Jurkat, Clone E6-1 (cell line): Measurements from ENCODE around the gene FBXO21.

Experiments
- DNase-seq: peaks from one replicate; pipeline ENCODE4 v3.0.0-alpha.2; 2011; ENCODE audit warnings: low read depth, low spot score
- H3K4me3 ChIP-seq: 2 replicates; pipeline ENCODE4 v1.5.1; 2011; ENCODE audit warnings: mild to moderate bottlenecking, low read length, control low read depth, moderate library complexity

Gene FBXO21

DNA sequence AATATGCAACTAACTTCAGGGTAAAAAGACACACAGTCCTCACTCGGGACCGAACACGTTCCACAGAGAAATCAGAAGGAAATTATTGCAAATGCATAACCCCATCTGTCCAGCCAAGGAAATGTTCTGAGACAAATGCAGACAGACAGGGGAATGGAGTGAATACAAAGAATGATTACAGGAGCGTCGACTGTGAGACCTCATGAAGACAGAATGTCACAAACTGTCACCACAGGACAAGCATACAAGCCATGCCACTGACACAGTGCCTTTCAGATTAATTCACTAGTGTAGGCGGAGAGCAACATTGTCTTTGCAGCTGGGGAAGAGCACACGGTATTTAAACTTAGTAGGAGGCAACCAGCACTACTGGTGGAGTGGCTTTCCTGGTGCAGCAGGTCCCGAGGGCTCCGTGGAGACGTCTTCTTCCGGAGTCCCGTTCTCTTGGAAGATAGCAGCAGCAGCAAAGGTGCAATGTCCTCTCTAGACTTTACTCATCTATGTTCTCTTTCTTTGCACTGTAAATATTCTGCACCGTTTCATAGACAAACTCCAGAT lies 44.6 kb downstream of the FBXO21 start:
- no peak for DNase-seq
- H3K4me3 ChIP-seq: no peak overlapping the region

DNA sequence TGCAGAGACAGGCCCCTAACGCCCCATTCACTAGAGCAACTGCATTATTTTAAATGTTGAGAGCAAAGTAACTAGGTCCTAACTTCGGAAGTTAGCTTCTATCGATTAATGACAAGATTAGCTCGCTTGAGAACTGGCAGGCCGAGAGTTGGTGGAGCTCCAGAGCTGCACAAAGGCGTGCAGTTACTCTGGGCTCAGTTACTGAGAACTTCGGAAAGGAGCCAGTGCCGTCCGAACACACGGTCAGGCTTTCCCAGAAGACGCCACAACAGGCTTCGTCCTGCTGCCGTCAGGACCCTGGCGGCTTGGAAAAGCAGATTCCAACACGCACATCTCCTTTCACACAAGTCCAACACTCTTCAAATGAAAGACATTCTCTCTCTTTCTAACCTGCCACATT lies 45.7 kb downstream of the FBXO21 start:
- DNase-seq: no peak
- H3K4me3 ChIP-seq: no peak overlapping the region

- no peak for DNase-seq
- no peak overlapping the region for H3K4me3 ChIP-seq
These were observed 47.2 kb downstream of the FBXO21 start for GRCh38 chr12:117143008-117143532.

DNA sequence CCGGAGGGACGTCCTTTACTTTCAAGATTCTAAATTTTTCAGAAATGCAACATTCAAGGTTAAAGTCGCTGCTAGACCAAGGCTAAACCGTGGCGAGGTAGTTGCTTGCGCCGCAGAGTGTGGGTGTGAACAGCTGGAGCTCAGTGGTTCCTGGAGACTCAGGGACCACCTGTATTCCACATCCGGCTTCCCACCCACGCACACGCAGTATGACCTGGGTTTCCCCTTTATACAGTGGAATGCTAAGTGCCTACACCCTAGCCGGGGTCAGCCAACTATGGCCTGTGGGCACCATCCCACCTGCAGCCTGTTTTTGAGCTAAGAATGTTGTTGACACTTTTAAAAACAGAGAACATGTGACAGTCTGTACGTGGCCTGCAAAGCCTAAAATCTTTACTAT lies 48.2 kb downstream of the FBXO21 start:
- DNase-seq: no peak
- no peak overlapping the region for H3K4me3 ChIP-seq

DNA sequence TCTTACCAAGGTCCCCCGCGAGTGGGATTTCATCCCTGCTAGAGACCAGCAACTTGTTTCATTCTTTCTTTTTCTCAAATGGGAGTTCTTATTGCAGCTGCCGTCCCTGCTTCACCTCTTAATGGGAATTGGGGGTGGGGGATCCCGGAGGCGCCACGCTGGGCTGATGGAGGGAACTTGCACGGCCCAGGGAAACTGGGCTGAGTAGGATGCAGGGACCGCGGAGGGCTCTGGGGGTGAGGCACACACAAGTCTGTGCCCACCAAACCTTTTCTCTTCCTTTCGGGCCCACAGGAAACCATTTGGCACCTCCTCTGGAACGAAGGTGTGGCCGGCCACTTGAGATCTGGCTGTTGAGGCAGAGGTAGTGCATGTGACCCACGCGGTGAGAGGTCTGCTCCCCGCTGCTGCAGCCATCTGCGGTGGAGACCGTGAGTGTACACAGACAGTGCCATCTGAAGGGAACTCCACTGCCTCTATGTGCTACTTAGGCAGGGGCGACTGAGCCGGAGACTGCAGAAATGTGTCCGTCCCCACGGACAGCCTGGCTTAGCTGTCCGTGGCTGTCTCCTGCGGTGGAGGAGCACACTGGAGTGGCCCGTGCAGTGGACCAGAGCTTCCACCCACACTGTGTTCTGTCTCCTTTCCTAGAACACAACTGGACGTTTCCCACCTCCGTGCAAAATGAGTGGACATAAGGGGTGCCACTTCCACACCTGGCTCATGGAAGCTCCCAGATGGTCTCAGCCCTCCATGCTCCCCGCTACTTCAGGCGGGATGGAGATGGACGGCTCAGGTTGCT lies 49.0 kb downstream of the FBXO21 start:
- H3K4me3 ChIP-seq: no peak overlapping the region
- no peak for DNase-seq

DNA sequence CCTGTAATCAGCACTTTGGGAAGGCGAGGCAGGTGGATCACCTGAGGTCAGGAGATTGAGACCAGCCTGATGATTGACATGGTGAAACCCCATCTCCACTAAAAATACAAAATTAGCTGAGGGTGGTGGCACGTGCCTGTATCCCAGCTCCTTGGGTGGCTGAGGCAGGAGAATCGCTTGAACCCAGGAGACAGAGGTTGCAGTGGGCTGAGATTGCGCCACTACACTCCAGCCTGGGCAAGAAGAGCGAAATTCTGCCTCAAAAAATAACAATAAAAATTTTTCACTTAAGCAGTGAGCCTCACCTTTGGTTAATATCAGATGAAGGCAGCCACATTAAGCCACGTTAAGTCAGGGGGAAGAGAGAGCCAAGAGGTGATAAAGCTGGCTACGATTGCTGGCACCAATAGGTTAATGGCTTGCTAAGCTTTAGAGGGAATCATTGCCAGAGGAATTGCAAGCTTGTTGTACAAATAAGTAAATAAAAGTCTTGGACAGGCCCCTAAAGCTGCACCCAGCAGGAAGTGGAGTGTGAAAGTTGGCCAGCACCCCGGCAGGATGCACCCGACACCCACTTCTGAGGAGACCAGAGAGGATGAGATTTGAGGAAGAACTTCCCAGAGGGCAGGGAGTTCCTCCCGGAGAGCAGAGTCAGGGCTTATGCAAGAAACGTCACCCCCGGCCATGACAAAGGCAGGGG lies 49.7 kb downstream of the FBXO21 start:
- H3K4me3 ChIP-seq: no peak overlapping the region
- DNase-seq: no peak

DNA sequence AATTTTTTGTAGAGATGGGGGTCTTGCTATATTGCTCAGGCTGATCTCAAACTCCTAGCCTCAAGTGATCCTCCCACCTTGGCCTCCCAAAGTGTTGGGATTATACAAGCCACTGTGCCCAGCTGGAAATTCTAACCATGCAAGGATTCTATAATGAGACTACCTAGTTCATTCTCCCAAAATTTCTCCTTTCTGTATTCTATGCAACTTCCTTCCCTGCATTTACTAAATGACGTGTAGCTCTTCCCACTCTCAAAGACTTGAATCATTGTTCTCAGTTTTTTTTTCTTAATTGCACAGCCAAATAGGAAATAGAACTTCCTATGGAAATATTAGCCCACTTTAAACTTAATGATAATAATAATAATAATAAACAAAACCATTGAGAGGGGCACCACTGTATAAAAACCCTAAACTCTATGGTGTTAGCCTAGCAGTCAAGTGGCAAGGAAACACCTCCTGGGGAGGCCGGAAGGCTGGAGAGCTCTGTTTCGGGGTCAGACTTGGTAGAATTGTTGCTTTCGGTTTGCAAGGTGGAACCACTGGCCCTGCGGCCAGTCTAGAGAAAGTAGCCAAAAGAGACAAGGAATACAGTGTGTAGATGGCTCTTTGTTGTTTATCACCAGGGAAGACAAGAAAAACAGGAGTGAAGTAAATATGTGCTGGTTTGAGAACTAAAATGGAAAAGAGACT lies 51.1 kb downstream of the FBXO21 start:
- H3K4me3 ChIP-seq: no peak overlapping the region
- no peak for DNase-seq

- H3K4me3 ChIP-seq: no peak overlapping the region
- DNase-seq: no peak
These were observed 55.5 kb downstream of the FBXO21 start for GRCh38 chr12:117134721-117135120.

GRCh38 chr12:117134059-117134458 lies 56.2 kb downstream of the FBXO21 start:
- DNase-seq: peak; percentile 78
- peak overlapping the region; percentile 13 for H3K4me3 ChIP-seq

- no peak for DNase-seq
- no peak overlapping the region for H3K4me3 ChIP-seq
These were observed 59.5 kb downstream of the FBXO21 start for GRCh38 chr12:117130801-117131200.

- H3K4me3 ChIP-seq: no peak overlapping the region
These were observed 60.9 kb downstream of the FBXO21 start for GRCh38 chr12:117129391-117129790.

GRCh38 chr12:117127933-117128823 lies 62.1 kb downstream of the FBXO21 start:
- no peak overlapping the region for H3K4me3 ChIP-seq
- no peak for DNase-seq

More at GRCh38 chr12:117129391-117129790, 60.9 kb downstream of the FBXO21 start:
- no peak for DNase-seq

DNA sequence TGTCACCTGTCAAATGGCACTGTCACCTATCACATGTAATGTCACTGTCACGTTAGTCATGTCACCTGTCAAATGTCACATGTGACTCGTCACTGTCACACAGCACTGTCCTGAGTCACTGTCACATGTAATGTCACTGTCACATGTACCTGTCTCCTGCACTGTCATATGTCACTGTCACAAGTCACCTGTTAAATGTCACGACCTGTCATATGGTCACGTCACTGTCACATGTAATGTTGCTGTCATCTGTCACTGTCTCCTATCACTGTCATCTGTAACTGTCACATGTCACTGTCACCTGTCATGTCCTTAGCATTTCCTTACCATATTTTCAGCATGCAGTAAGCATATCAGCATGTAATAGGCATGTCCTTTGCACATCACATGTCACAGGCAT lies 63.9 kb downstream of the FBXO21 start:
- H3K4me3 ChIP-seq: no peak overlapping the region
- DNase-seq: no peak

DNA sequence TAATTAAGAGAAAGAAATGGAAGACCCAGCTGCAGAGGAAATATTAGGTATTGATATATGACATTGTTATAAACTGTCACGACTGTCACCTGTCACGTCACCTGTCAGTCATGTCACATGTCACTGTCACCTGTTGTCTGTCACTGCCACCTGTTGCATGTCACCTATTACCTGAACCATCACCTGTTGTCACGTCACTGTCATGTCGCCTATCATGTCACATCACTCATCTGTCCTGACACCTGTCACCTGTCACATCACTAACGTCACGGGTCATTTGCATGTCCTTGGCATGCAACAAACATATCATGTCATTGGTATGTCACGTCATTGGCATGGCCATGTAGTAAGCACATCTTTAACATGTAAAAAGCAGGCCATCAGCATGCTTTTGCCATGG lies 64.5 kb downstream of the FBXO21 start:
- DNase-seq: no peak
- no peak overlapping the region for H3K4me3 ChIP-seq

- H3K4me3 ChIP-seq: no peak overlapping the region
- no peak for DNase-seq
These were observed 65.0 kb downstream of the FBXO21 start for GRCh38 chr12:117125272-117125613.

DNA sequence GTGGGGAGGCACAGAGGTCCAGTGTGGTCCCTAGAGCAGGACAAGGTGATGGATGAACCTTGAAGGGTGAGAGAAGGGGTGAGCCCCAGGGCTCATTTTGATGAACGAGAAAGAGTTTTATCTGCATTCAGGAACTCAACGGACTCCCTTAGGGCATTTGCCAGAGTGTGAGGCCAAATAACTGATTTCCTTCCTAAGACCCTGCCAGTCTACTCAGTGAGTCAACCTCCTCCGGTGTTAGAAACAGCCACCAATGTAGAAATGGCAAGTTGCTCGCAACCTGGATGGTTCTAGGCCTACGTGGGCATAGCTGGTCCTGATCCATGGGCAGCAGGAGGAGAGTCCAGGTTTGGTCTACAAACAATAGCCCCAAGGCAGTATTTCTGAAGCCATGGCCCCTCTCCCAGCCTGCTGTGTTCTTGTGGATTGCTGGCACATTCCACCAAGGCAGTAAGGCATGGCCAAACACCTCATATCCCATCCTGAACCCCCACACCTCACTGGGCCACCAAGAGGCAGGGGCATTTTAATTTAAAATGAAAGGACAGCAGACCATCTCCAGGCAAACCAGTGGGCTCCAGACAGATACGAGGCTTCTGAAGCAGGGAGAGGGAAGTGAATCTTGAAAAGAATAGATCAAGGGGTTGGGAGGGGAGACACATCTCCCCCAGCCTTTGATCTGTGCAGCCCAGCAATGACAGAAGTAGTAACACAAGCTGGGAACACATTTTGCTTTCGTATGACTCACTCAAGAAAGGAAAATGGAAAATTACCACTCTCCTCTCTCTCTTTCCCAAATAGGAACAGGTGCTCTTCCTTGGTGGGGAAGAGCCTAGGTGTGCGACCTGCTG lies 65.6 kb downstream of the FBXO21 start:
- H3K4me3 ChIP-seq: no peak overlapping the region
- no peak for DNase-seq

GRCh38 chr12:117121441-117121840 lies 68.8 kb downstream of the FBXO21 start:
- no peak for DNase-seq
- H3K4me3 ChIP-seq: no peak overlapping the region

- no peak overlapping the region for H3K4me3 ChIP-seq
- no peak for DNase-seq
These were observed 69.5 kb downstream of the FBXO21 start for GRCh38 chr12:117120787-117121186.
